ENCODE measurements around the gene PAPPA.

DNA sequence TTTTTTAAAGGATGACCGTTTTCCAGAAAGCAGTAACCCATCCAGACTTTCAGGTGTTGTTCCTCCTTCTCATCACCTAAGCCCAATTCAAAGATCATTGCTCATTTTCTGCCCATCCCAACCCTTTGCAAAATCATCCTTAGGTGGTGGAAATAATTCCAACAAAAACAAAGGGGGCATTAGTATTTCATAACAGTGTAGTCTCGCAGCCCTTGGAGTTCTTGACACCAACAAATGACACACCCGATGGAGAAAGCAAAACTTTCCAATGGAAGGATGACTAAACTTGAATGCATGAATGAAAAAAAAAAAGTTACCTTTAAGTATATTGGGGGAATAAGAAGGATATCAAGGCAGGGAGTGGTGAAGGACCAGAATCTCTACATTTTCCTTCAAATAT lies 117.0 kb downstream of the PAPPA start:
- TF ChIP-seq, protein P1, sequence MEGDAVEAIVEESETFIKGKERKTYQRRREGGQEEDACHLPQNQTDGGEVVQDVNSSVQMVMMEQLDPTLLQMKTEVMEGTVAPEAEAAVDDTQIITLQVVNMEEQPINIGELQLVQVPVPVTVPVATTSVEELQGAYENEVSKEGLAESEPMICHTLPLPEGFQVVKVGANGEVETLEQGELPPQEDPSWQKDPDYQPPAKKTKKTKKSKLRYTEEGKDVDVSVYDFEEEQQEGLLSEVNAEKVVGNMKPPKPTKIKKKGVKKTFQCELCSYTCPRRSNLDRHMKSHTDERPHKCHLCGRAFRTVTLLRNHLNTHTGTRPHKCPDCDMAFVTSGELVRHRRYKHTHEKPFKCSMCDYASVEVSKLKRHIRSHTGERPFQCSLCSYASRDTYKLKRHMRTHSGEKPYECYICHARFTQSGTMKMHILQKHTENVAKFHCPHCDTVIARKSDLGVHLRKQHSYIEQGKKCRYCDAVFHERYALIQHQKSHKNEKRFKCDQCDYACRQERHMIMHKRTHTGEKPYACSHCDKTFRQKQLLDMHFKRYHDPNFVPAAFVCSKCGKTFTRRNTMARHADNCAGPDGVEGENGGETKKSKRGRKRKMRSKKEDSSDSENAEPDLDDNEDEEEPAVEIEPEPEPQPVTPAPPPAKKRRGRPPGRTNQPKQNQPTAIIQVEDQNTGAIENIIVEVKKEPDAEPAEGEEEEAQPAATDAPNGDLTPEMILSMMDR (IDR thresholded peaks at IDR 0.05; ENCODE audit: low read depth, low read length): no peak
- TF ChIP-seq POLR2A (IDR thresholded peaks at IDR 0.05; ENCODE audit: extremely low read depth, insufficient read length) (no peak), MYC (IDR thresholded peaks at IDR 0.05; ENCODE audit: low read depth, low read length) (no peak)
- TF ChIP-seq, protein P2, sequence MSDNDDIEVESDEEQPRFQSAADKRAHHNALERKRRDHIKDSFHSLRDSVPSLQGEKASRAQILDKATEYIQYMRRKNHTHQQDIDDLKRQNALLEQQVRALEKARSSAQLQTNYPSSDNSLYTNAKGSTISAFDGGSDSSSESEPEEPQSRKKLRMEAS (IDR thresholded peaks at IDR 0.05; ENCODE audit: low read depth, low read length): no peak
